ENCODE results near the gene LIG1.

LIG1 gene

DNA sequence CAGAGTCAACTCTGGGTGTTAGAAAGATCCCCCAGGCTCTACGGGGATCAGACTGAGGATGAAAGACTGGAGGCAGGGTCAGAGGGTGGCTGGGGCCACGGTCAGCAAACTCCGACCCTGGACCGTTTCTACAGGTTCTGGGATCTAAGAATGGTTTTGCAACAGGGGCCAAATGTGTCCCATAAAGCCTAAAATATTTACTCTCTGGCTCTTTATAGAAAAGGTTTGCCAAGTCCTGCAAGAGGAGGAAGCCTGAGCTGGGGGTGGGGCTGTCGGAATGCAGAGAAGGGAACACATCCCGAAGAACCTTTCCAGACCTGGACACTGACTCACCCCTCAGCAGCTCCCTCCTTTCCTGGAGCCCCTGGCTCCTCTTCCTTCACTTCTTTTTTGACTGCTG lies 20.7 kb downstream of the LIG1 start:
- no peak overlapping the region for H3K4me3 ChIP-seq
- no peaks in the 10 kb centered on the region for H3K9me3 ChIP-seq
- no peaks in the 10 kb centered on the region for H3K27me3 ChIP-seq
- intact Hi-C loops (cut with DNase I; ENCODE audit: low total_unique reads), result no loop called here
- no peak for DNase-seq
- TF ChIP-seq, protein P1, sequence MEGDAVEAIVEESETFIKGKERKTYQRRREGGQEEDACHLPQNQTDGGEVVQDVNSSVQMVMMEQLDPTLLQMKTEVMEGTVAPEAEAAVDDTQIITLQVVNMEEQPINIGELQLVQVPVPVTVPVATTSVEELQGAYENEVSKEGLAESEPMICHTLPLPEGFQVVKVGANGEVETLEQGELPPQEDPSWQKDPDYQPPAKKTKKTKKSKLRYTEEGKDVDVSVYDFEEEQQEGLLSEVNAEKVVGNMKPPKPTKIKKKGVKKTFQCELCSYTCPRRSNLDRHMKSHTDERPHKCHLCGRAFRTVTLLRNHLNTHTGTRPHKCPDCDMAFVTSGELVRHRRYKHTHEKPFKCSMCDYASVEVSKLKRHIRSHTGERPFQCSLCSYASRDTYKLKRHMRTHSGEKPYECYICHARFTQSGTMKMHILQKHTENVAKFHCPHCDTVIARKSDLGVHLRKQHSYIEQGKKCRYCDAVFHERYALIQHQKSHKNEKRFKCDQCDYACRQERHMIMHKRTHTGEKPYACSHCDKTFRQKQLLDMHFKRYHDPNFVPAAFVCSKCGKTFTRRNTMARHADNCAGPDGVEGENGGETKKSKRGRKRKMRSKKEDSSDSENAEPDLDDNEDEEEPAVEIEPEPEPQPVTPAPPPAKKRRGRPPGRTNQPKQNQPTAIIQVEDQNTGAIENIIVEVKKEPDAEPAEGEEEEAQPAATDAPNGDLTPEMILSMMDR (IDR thresholded peaks at IDR 0.05), result no peak
- H3K27ac ChIP-seq, result no peak overlapping the region
- peaks cover 0 to 43% (median 7%) of the 10 kb centered on the region in 3 donors for H3K36me3 ChIP-seq
- H3K4me1 ChIP-seq, result no peaks in the 10 kb centered on the region

DNA sequence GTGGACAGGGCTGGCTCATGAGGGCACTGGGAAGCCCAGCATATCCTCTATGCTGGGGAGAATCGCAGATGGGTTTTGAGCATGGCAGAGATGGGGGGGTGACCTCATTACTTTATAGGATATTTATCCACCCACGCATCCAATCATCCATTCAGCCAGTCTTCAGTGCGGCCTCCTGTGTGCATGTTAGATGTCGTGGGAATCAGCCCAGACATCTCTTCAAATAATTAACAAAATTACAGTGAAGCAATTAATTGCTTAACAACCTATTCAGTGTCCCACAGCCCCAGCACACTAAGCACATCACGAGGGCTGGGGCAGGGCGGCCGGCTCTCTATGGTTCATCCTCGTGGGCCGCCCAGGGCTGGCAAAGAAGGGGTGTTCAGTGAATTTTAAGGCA lies 21.6 kb downstream of the LIG1 start:
- Histone ChIP-seq H3K27ac (no peak overlapping the region), H3K4me1 (no peaks in the 10 kb centered on the region), H3K4me3 (no peak overlapping the region), H3K36me3 (peaks cover 0 to 51% (median 10%) of the 10 kb centered on the region in 3 donors), H3K9me3 (no peaks in the 10 kb centered on the region), H3K27me3 (no peaks in the 10 kb centered on the region)
- TF ChIP-seq, protein P1 (IDR thresholded peaks at IDR 0.05), result no peak
- intact Hi-C loops (cut with DNase I; ENCODE audit: low total_unique reads), result no loop called here
- no peak for DNase-seq

DNA sequence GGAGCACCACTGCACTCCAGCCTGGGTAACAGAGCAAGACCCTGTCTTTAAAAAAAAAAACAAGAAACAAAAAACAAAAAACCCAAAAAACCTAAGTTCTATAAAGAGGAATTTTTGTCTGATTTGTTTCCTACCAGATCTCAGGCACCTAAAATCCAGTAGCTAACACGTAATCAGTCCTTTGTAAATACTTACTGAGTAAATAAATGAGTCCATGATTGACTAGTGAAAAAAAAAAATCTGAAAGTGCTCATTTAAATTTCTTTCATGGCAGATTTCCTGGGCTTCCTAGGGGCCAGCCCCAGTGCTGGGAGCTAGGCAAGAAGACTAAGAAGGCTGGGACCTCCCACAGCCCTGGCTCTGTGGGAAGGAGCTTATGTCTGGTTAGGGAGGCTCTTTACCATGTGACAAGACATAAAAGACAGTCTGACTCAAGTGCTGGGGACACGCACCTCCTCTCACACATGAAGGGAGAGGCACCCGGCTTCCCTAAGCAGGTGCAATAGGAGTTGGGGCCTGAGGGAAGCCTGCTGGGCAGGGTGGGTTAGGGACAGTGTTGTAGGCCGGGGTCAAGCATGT lies 22.5 kb downstream of the LIG1 start:
- peaks cover 0 to 60% (median 10%) of the 10 kb centered on the region in 3 donors for H3K36me3 ChIP-seq
- no peak overlapping the region for H3K4me3 ChIP-seq
- intact Hi-C loops (cut with DNase I; ENCODE audit: low total_unique reads), result no loop called here
- no peaks in the 10 kb centered on the region for H3K27me3 ChIP-seq
- TF ChIP-seq, protein P1 (IDR thresholded peaks at IDR 0.05), result no peak
- DNase-seq, result no peak
- no peaks in the 10 kb centered on the region for H3K4me1 ChIP-seq
- no peaks in the 10 kb centered on the region for H3K9me3 ChIP-seq
- no peak overlapping the region for H3K27ac ChIP-seq

DNA sequence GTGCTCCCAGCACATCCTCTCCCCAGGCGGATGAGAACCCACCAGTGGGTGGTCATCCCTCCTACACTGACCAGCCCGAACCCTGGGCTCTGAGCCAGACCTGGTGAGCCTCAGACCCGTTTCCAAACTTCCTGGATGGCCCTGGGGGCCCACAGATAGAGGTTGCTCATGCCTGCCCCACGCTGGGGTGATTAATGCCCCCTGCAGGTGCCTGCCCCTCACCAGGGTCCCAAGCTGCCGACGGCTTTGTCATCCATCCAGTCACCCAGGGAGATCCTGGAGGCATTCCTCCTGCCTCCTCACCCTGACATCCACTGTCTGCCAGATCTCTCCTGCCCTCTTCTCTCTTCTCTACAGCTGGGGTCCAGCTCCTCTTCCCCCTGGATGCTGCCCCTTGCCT lies 31.1 kb downstream of the LIG1 start:
- Histone ChIP-seq H3K4me1 (no peaks in the 10 kb centered on the region), H3K9me3 (no peaks in the 10 kb centered on the region), H3K36me3 (peaks cover 0 to 49% (median 7%) of the 10 kb centered on the region in 3 donors), H3K27ac (no peak overlapping the region), H3K4me3 (no peak overlapping the region), H3K27me3 (no peaks in the 10 kb centered on the region)
- intact Hi-C loops (cut with DNase I; ENCODE audit: low total_unique reads), result no loop called here
- TF ChIP-seq, protein P1 (IDR thresholded peaks at IDR 0.05), result no peak
- DNase-seq, result no peak

DNA sequence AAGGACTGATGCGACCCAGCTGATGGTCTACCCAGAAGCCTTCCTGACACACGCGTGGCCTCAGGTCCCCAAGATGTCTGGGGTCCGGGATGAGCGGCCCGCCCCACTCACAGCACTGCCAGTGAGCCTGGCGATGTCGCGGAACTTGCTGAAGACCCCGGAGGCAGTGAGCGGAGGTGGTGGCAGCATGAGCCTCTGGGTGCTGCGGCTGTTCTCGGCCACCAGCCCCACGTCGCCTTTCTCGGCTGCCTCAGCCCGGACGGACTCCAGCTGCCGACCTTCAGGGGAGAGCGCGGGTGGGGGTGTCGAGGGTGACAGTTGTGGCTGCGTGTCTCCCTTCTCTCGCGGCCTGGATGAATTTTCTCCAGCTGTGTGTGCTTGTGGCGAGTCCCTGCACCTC lies 32.7 kb downstream of the LIG1 start:
- DNase-seq, result no peak
- Histone ChIP-seq H3K4me1 (no peaks in the 10 kb centered on the region), H3K27me3 (no peaks in the 10 kb centered on the region), H3K36me3 (peaks cover 0 to 43% (median 4%) of the 10 kb centered on the region in 3 donors), H3K9me3 (no peaks in the 10 kb centered on the region), H3K4me3 (no peak overlapping the region), H3K27ac (no peak overlapping the region)
- intact Hi-C loops (cut with DNase I; ENCODE audit: low total_unique reads), result no loop called here
- TF ChIP-seq, protein P1 (IDR thresholded peaks at IDR 0.05), result no peak

DNA sequence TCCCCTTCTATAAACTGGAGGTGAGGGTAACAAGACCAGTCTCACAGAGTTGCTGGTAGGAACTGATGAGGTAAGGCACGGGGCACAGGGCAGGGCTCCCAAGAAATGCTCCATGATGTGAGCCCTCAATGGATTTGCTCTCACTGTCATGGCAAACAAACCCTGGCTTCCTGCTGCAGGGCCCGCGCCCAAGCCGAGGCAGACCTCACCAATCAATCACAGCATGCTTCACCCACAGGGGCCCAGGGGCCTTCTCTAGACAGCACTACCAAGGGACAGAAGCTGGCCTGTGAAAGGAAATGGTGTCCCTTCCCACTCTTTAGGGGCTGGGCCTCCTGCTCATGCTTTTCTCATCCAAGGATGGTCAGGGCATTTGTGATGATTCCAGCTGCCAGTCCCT lies 33.6 kb downstream of the LIG1 start:
- Histone ChIP-seq H3K36me3 (peaks cover 0 to 49% (median 9%) of the 10 kb centered on the region in 3 donors), H3K4me1 (no peaks in the 10 kb centered on the region), H3K27me3 (no peaks in the 10 kb centered on the region), H3K4me3 (no peak overlapping the region), H3K9me3 (no peaks in the 10 kb centered on the region), H3K27ac (no peak overlapping the region)
- no peak for DNase-seq
- TF ChIP-seq, protein P1 (IDR thresholded peaks at IDR 0.05), result no peak
- intact Hi-C loops (cut with DNase I; ENCODE audit: low total_unique reads), result no loop called here

Measured in tibial artery (tissue), 4 donors.